Endothelial cell of umbilical vein (primary cell): Measurements from ENCODE around the gene COL16A1.

Experiments used
- CTCF ChIP-seq, 2 donors: IDR thresholded peaks; 1 replicate in 1 of 2; 2 replicates in 1 of 2; pipeline ENCODE4 v1.5.1; 2011; ENCODE audit warnings: low read length in 2 of 2, mild to moderate bottlenecking in 2 of 2, moderate library complexity in 2 of 2, control low read depth in 1 of 2, inconsistent platforms in 1 of 2, low read depth in 1 of 2; ENCODE audit not compliant: insufficient read depth in 1 of 2; ENCODE audit errors: extremely low read depth in 1 of 2
- EZH2 ChIP-seq: IDR thresholded peaks from 2 replicates; pipeline ENCODE4 v1.6.1; 2012; ENCODE audit warnings: borderline replicate concordance, low read depth, mild to moderate bottlenecking, moderate library complexity, low read length, inconsistent platforms; ENCODE audit not compliant: severe bottlenecking
- FOS ChIP-seq: IDR thresholded peaks from 2 replicates; pipeline ENCODE4 v1.6.1; 2011; ENCODE audit warnings: mild to moderate bottlenecking, low read length, moderate library complexity, borderline replicate concordance; ENCODE audit not compliant: insufficient read depth
- JUN ChIP-seq: IDR thresholded peaks from 2 replicates; pipeline ENCODE4 v1.6.1; 2011; ENCODE audit warnings: borderline replicate concordance, low read depth; ENCODE audit not compliant: insufficient read length, insufficient read depth
- POLR2A ChIP-seq: IDR thresholded peaks from 2 replicates; pipeline ENCODE4 v1.6.1; 2012; ENCODE audit warnings: low read depth, mild to moderate bottlenecking, control low read depth, low read length
- POLR2AphosphoS5 ChIP-seq: IDR thresholded peaks from 2 replicates; pipeline ENCODE4 v1.6.1; 2012; ENCODE audit warnings: low read depth, mild to moderate bottlenecking, control low read depth, low read length, moderate library complexity; ENCODE audit not compliant: insufficient read depth

- TF ChIP-seq POLR2A (no peak), CTCF (IDR thresholded peaks at IDR 0.05; ENCODE audit: extremely low read depth in 1 of 2, insufficient read depth in 1 of 2, low read depth in 1 of 2, low read length in 2 of 2) (no peak), JUN (no peak), EZH2 (no peak), POLR2AphosphoS5 (no peak), FOS (no peak)
These were observed 42.3 kb upstream of the COL16A1 start for GRCh38 chr1:31745946-31746670.
